NCI-H526 (cell line): ENCODE results near the gene ADAMTS15.

ENCODE experiments used
- DNase-seq, 2 experiments: peaks; one replicate each; lab custom pipeline; 2025; lab: John Stamatoyannopoulos, UW

Gene ADAMTS15

GRCh38 chr11:130476922-130477491 is 28.6 kb downstream of the ADAMTS15 start:
- DNase-seq, result no peak

GRCh38 chr11:130477586-130478203 is 29.2 kb downstream of the ADAMTS15 start:
- DNase-seq, result no peak

DNA sequence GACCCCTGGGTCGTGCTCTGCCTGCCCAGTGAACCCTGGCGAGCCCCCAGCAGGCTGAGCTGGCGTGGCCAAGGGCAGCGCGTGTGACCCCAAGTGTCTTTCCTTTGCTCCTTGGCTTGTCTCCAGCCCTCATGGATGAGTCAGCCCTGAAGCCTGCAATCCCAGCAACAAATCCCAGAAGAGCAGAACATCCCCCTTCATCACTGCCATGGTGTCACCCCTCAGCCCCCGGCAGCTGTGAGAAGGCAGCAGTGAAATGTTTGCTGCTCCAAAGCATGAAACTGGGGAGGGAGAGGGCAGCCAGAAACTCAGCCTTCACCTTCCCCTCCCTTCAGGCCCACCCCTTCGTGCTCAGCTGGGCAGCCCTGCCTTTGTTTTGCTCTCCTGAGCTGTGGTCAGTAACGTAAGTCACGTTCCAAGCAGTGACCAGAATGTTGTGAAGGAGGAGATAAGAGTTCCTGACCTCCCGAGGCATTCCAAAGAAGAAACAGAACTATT is 29.8 kb downstream of the ADAMTS15 start:
- no peak for DNase-seq

DNA sequence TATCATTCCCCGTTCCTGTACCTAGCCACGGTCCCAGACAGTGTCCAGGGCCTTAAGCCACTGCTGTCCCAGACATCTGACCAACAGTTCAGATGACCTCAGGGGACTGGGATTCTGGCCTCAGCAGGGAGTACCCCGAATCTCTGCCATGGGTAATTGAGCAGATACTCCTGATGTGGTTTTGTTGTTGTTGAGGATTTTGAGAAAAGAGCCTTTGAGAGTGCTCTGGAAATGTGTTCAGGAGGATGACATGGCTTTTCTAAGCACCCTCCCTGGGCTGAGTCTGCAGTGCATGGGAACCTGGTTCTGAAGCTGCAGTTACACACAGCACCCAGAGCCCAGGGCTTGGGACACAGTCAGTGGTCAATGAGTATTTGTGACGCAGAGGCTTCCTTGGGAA is 30.4 kb downstream of the ADAMTS15 start:
- DNase-seq, result no peak

DNA sequence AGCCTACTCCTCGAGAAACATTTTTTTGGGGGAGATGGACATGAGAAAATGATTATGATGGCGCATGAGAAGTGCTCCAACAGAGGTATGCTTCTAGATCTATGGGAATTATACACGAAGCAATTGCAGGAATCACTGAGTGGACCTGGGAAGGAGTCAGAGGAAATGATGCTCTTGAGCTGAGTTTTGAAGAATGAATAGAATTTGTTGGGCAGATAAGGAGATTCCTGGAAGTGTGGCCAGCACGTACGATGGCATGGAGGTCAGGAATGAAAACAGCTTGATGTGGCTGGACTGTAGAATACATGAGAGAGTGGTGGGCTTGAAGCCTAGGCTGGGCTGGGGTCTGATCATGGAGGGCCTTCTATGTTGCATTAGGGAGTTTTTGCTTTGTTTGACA is 31.7 kb downstream of the ADAMTS15 start:
- DNase-seq, result no peak

- no peak for DNase-seq
These were observed 32.3 kb downstream of the ADAMTS15 start for GRCh38 chr11:130480711-130481140.

GRCh38 chr11:130483124-130483523 is 34.7 kb downstream of the ADAMTS15 start:
- no peak for DNase-seq

DNA sequence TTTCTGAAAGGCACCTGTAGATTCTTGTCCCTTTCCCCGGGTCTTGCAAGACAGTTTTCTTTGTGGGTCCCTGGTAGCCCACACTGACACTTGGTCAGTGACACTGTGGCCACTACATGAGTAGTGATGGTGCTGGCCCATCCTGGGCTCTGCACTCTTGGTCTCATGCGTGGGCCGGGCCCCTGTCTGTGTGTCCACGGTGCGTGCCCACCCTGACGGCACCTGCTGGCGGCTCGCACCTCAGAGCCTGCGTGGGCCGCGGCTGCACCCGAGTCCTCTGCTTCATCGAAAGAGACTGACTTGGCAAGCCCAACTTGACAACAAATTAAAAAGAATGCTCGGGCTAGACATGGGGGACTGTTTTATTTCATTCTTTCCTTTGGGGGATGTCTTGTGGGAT is 37.5 kb downstream of the ADAMTS15 start:
- no peak for DNase-seq

DNA sequence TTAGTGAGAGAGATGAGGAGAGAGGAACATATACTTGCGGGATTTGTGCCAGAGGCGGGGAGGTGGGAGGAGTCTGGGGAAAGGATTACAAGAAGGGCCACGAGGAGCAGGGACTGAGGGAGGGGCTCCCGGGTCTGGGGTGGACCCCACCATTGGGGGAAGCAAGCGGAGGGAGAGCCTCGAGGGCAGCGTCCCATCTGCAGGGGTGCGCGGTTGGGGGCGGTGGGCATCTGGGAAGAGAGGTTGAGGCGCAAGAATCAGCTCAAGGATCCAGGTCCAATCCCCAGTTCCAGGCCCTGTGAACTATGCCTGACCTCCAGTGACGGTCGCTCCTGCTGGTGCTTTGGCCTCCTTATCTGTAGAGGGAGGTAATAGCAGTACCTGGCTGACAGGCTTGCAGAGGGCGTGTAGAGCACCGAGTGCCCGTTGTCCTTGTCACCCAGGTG is 38.0 kb downstream of the ADAMTS15 start:
- no peak for DNase-seq

GRCh38 chr11:130486987-130487923 is 38.8 kb downstream of the ADAMTS15 start:
- DNase-seq, result no peak

- DNase-seq, result no peak
These were observed 39.7 kb downstream of the ADAMTS15 start for GRCh38 chr11:130487924-130488815.

DNA sequence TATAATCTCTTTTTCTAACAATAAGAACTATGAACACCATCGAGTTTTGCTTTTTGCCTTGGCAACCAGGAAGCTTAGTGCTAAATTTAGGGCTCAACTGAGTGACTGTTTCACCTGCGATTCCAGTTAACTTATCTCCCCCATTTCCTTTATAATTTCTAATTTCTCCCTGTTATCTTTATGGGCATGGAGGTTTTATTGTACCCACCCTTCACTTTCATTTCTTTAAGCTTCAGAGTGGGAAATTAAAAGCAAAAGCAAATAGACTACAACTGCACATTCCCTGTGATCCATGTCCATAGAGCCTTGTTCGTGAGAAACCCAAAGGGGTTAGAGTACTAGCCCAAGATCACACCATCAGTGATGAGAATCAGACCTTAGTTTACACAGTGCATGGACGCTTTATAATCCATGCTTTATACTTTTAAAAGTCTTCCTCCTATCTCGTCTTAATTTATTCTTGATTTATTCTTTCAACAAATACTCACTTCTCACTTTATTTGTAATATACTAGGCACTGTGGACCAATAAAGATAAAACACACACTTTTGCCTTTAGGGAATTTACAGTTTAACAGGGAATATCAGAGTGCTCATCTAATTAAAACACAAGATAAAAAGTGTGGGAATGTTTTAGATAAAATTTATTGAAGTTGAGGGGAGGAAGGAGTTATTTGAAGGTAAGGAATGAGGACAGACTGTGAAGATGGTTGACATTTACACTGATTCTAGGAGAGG is 40.6 kb downstream of the ADAMTS15 start:
- no peak for DNase-seq

GRCh38 chr11:130489716-130490115 is 41.3 kb downstream of the ADAMTS15 start:
- DNase-seq, result no peak

- no peak for DNase-seq
These were observed 42.4 kb downstream of the ADAMTS15 start for GRCh38 chr11:130490682-130491449.

DNA sequence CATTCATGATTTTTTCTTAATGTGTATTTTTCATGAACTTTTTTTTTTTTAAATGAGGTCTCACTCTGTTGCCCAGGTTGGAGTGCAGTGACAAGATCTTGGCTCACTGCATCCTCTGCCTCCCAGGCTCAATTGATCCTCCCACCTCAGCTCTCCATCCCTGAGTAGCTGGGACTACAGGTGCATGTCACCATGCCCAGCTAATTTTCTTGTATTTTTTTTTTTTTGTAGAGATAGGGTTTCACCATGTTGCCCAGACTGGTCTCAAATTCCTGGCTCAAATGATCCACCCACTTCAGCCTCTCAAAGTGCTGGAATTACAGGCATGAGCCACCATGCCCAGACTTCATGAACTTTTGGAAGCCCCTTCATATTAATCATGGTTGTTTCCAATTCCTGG is 49.7 kb downstream of the ADAMTS15 start:
- no peak for DNase-seq

GRCh38 chr11:130499828-130500227 is 51.4 kb downstream of the ADAMTS15 start:
- no peak for DNase-seq

DNA sequence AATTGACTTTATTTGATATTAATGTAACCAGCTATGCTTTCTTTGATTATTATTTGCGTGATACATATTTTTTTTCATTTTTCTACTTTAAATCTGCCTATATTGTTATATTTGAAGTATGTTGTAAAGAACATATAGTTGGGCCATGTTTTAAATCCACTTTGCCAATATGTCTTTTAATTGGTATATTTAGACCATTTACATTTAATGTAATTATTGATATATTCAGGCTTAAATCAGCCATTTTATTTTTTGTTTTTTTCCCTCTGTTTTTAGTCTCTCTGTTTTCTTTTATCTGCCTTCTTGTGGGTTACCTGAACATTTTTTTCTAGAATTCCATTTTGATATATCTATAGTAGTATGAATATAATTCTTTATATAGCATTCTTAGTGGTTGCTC is 55.9 kb downstream of the ADAMTS15 start:
- no peak for DNase-seq

DNA sequence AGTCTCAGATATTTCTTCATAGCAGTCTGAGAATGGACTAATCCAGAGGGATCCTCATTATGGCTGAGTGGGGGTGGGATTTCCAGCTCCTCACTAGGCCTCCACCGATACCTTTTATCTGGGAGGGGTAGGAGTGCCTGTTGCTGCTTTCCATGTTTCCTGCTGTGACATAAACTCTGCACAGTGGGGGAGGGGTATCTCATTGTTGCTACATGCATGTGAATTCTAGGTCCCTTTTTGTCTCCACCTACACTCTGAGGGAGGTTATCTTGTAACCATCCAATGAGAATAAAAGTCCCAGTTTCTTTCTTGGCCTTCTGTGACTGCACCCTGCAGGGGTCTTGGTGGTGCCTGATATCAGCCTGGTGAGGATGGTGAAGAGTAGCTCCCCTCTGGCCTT is 60.5 kb downstream of the ADAMTS15 start:
- no peak for DNase-seq

- no peak for DNase-seq
These were observed 61.5 kb downstream of the ADAMTS15 start for GRCh38 chr11:130509942-130510341.

DNA sequence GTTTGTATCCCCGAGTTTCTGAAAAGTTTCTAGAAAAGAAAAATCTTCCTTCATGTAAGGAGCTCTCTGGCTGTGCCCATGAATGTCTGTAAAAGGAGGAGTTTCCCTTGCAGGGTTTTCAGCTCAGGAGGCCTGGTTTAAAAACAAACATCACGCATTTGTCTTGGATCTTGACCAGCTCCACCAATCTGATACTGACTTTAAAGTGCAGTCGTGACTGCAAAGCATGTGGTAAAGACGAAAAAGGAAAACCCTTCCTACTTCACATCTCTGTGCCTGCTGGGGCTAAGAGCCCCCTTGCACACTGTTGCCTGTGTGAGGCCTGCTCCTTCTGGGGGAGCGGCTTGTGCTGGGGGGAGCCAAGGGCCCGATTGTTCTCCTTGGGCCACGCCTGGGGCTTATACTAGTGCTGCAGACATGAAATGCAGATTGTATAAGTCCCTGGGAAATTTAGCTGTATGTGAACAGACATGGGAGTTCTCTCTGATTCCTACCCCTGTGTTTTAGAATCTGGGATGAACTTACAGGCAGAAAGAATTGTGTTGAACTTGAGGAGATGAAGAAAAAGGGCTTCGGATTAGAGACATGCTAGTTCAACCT is 62.1 kb downstream of the ADAMTS15 start:
- no peak for DNase-seq
